Measurements from ENCODE around the gene PROKR1. TPM values are rescaled to one million over a fixed set of nuclear protein-coding genes. Genes with fewer than 3 reads are reported as not detected.
A peak's percentile ranks its signal among the peaks of the same experiment; 100 is the strongest.
"Not testable (repeated sequence)": the region's sequence is repeated elsewhere in the genome, so short reads cannot be mapped to it uniquely, and the experiment has no call there.

The PROKR1 gene
- 0.44 TPM for polyA plus RNA-seq (ENCODE audit: insufficient read length)

DNA sequence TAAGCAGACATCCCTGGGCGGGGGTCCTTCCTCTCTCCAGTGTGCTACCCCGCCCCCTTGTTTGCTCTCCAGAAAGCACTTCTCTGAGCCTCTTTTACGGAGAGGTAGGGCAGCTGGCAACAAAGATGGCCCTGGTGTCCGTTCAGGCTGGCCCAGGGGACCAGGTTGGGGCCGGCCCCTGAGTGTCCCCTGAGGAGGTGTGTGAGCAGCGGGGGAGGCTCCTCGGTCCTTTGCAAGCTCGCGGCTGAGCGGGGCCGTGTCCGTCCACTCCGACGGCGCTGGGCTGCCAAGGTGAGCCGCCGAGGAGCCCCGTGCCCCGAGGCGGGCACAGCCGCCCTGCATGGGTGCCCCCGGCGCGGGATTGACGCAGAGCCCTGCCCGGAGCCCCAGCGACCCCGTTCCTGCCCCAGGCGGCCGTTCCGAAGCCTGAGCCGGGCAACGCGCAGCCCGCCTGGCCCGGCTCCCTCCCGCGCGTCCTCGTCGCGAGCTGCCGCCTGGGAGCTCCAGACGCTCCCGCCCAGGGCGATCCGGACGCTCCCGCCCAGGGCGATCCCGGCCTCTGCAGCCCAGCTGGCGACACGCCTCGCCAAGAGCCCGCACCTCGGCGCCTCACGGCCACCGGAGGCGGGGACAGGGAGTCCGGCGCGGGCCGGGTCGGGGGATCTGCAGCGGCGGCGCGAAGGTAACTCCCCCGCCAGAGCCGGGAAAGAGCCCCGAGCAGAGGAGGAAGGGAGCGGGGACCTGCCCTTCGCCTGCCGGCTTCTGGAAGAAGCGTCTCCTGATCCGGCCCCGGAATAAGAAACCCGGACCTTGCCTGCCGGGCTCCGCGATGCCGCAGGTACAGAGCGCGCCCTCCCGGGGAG is at the start of gene PROKR1:
PROKR1 (plus strand) TSS at position 569 of the 863 bp plus-strand sequence. CDS start 2,243 bp downstream, outside the sequence.
- DNase-seq (ENCODE audit: low read depth) = no peak

DNA sequence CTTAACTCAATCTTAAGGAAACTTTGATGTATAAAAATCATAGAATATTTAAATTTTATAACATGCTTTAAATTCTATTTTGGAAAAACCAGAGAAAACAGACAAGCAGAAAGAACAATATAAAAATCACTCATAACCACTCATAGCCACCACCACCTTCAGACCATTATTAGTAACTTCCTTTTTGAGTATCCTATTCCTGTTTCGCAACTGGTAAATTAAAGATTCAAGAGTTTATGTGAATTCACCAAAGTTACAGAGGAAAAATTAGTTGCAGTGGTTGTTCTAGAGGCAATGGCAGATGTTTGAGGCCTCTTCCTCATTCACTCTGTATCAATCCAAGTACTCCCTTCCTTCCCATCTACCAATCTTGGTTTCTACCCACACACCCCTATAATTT is 49.3 kb upstream of the PROKR1 start:
- no peak for DNase-seq (ENCODE audit: low read depth)

DNA sequence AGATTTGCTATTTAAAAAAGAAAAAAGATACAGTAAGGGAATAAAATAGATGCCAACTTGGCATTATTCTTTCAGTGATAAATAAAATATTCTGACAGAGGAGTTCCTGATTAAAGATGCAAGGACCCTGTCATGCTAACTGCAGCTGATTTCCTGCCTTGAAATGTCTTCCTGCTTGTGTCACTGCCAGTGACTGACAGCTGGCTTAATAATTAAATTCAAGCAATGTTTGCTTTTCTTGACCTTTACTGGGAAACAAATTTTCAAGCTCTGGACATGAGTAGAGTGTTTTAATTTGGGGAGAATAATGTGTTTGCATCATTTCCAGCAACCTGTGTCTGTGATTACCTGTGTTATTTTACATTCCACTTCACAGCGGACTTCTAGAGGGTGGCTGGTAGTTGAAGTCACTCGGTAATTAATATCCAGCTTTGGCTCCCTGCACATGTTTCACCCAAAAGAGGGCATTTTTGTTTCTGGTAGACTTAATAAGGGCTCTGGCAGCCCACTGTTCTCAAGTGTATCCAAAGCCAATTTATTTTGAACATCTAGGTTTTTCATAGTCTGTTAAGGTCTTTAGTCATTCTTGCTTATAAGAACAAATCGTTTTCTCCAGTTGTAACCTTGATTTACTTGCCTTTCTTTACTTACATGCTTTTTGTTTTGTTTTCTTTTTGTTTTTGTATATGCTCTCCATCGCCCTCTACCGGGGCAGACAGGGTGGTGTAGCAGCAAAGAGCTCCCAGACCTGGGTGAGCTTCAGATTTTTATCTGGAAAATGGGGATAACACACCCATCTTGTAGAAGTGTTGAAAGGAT is 48.5 kb upstream of the PROKR1 start:
- DNase-seq (ENCODE audit: low read depth) = peak; percentile 2

DNA sequence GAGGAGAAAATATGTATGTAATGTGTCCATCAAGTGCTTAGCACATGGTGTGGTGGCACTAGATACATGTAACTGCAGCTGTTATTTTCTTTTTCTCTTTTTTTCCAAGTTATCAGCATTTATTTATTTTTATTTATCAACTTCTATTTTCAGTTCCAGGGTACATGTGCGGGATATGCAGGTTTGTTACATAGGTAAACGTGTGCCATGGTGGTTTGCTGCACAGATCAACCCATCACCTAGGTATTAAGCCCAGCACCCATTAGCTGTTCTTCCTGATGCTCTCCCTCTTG is 47.9 kb upstream of the PROKR1 start:
- DNase-seq (ENCODE audit: low read depth) = not testable (repeated sequence)

DNA sequence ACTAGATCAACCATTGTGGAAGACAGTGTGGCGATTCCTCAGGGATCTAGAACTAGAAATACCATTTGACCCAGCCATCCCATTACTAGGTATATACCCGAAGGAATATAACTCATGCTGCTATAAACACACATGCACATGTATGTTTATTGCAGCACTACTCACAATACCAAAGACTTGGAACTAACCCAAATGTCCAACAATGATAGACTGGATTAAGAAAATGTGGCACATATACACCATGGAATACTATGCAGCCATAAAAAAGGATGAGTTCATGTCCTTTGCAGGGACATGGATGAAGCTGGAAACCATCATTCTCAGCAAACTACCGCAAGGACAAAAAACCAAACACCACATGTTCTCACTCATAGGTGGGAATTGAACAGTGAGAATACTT is 42.9 kb upstream of the PROKR1 start:
- DNase-seq (ENCODE audit: low read depth) = not testable (repeated sequence)

DNA sequence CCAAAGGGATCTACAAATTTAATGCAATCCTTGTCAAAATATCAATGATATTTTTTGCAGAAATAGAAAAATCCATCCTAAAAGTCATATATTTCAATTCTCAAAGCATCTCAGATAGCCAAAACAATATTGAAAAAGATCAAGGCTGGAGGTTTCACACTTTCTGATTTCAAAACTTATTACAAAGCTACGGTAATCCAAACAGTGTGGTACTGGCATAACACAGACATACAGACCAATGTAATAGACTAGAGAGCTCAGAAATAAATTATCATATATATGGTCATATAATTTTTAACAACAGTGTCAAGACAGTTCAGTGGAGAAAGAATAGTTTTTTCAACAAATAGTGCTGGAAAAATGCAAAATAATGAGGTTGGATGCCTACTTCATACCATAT is 40.3 kb upstream of the PROKR1 start:
- no peak for DNase-seq (ENCODE audit: low read depth)

DNA sequence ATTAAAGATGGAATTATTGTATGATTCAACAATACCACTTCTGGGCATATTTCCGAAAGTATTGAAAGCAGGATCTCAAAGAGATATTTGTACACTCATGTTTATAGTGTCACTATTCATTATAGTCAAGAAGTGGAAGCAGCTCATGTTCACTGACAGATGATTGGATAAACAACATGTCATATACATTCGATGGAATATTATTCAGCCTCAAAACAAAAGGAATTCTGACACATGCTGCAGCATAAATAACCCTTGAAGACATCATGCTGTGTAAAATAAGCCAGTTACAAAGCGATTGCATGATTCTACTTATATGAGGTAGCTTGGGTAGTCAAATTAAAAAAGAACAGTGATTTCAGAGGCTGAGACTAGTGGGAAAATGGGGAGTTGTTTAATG is 39.3 kb upstream of the PROKR1 start:
- DNase-seq (ENCODE audit: low read depth) = no peak

DNA sequence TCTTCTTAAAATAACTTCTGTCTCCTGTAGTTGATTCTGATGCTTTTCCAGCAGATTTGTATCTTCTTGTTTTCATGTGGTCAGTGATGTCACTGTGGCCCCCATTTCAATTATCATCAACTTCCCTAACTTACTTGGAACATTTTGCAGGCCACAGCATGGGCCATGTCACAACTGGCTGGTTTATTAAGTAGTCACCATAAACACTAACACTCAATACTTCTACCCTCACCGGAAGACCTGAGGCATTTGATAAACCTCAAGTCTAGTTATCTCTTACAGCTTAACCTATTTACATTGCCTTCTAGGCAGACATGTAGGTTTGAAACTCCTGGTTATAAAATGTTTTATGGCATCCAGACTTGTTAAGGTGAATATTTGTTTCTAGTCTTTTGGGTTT is 37.4 kb upstream of the PROKR1 start:
- no peak for DNase-seq (ENCODE audit: low read depth)

DNA sequence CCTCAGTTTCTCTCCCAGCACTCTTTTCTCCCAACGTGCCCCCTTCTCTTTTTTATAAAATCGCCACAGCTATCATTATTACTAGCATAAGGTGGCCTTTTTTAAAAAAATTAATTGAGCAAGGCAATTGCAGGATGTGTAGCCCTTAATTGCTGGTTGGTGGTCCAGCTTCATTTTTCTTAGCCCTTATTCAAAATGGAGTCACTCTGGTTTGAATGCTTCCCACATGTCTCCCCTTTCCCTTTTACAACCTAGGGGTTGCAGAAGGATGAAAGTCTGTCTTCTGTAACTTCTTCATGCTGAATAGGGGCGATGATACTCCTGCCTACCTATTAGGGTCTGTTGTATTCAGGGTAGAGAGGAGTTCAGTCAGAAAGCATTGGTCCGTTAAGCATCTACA is 36.6 kb upstream of the PROKR1 start:
- no peak for DNase-seq (ENCODE audit: low read depth)

DNA sequence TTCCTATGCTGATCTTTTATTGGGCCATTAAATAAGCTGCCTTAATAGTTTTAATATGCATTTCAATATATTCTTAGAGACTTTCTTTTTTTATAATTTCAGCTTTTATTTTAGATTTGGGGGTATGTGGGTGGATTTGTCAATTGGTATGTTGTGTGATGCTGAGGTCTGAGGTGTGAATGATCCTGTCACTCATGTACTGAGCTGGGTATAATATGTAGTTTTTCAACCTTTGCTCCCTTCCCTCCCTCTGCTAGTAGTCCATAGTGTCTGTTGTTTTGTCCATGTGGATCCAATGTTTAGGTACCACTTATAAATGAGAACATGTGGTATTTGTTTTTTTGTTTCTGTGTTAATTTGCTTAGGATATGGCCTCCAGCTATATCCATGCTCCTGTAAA is 35.5 kb upstream of the PROKR1 start:
- no peak for DNase-seq (ENCODE audit: low read depth)

DNA sequence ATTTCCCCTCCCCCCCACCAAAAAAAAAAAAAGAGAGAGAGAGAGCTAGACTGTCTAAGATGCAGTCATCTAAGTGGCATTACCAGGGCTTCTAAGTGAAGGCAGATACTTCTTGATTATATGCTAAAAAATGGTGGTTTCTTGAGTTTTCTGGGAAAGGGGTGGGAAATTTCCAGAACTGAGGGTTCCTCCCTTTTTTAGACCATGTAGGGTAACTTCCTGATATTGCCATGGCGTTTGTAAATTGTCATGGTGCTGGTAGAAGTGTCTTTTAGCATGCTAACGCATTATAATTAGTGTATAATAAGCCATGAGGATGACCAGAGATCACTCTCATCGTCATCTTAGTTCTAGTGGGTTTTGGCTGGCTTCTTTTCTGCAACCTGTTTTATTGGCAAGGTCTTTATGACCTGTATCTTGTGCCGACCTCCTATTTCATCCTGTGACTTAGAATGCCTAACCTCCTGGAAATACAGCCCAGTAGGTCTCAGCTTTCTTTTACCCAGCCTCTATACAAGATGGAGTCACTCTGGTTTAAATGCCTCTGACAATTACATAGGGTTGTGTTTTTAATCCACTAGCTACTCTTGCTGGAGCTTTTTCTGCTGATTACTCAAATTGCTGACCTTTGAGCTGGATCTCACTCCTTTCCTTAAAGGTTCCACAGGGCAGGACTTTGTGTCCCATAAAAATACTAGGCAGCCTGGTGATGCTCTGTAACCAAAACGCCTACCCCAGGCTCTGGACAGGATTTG is 30.4 kb upstream of the PROKR1 start:
- no peak for DNase-seq (ENCODE audit: low read depth)

DNA sequence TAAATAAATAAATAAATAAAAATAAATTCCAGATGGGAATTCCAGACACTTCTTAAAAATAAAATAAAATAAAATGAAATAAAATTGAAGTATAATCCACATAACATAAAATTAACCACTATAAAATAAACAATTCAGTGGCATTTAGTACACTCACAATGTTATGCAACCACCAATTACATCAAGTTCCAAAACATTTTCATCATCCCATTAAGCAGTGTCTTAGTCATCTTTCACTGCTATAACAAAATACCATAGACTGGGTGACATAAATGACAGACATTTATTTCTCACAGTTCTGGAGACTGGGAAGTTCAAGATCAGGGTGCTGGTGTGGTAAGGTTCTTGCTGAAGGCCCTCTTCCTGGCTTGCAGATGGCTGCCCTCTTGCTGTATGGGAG is 22.6 kb upstream of the PROKR1 start:
- no peak for DNase-seq (ENCODE audit: low read depth)

DNA sequence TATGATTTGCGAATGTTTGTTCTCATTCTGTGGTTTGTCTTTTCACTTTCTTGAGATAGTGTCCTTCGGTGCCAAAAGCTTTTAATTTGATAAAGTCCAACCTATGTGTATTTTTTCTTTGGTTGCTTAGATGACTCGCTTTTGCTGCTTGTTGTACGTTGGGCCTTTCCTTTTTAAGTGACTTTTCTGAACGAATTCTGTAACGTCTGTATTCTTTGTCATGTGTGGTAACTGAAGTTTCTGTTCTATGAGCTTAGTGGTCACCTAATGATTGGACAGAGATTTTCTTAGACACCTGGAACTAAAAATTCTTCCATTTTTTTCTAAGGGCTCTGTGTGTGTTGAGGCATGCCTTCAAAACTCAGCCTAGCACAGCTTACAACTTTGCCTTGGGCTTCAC is 19.6 kb upstream of the PROKR1 start:
- DNase-seq (ENCODE audit: low read depth) = no peak

DNA sequence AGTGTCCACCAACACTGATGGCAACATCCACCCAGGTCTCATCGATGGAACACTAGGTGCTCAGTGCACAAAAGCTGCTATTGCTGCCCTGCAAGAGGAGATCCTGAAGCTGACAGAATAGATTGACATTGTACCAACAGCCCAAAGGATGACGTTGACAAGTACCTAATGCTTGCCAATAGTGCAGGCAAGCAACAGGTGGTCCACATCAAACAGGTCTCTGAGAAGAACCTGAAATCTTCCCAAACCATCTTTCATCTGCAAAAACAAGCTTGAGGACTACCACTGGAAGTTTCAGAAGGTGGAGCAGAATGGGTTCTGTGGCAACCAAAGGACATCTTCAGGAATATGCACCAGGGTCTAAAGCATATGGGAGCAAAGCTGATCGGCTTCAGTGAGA is 15.8 kb upstream of the PROKR1 start:
- DNase-seq (ENCODE audit: low read depth) = no peak

DNA sequence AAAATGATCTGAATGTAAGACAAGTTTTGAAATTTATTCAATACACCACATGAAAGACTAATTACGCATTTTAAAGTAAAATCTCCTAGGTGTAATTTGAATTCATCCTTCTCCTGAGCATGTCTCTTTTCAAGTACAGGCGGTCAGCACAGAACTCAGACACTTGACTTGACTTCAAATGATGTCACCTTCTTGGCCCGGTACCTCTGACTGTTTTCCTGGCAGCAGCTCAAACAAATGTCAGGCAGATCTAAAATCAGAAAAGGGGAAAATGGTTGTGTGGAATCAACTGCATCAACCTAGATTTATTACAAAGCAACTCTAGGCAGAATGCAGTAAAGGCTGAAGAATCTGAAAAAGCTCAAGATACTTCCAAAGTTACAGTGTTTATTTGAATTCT is 11.4 kb upstream of the PROKR1 start:
- no peak for DNase-seq (ENCODE audit: low read depth)

DNA sequence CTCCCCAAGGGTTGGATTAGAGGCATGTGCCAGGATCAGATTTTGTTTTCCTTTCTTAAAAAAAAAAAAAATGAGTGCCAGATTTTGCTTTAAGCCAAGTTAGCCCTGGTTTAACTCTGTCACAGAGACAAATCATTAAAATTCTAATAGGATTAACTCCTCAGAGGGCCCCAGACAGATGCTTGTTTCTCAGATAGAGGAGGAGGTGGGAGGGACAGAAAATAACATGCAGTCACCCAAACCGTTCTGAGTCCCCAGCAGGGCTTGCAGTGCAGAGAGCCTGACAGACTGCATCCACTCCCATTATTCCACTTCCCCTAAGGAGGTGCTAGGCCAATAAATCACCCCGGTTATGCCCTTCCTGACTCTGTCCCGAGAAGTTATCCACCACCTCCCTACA is 6.3 kb upstream of the PROKR1 start:
- DNase-seq (ENCODE audit: low read depth) = no peak

DNA sequence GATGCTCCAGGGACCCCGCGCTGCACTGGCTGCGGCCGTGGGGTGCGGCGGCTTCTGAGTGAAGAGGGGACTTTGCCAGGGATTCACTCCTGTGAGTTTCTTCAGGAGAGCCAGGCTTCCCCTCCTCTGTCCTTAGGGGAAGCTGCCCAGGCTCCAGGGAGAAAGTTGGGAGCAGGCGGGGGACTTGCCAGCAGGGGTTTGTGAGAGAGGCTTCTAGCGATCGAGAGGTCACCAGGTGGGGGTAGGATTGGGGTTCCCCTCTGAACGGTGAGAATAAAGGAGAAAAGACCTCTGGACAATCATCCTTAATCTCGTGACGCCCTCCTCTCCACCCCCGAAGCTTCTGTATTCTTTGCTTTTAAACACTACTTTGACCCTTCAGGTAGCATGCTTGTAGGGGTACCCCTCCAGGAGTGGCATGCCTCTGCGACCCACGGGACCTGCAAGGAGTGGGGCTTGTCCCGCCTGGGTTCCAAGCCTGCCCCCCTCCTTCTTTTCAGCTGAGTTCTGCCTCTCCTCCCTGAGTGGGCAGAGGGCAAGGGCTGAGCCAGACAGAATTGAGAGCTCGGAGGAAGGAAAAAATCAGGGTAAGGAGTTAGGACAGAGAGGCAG is 601 bp downstream of the PROKR1 start:
- DNase-seq (ENCODE audit: low read depth) = no peak

DNA sequence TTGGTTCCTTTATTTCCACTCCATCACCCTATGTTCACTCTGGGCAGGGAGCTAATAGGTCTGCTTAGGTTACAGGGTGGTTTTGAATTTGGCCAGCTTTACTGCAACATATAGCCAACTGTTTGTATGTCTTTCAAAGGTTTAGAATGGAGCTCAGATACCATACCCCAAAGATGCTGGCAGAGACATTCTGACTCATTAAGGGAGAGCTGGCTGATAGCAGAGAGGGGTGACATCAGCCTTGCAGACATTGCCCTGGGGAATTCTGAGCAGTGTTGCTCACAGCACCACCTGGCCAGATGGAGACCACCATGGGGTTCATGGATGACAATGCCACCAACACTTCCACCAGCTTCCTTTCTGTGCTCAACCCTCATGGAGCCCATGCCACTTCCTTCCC is 2.1 kb downstream of the PROKR1 start:
- DNase-seq (ENCODE audit: low read depth) = no peak

DNA sequence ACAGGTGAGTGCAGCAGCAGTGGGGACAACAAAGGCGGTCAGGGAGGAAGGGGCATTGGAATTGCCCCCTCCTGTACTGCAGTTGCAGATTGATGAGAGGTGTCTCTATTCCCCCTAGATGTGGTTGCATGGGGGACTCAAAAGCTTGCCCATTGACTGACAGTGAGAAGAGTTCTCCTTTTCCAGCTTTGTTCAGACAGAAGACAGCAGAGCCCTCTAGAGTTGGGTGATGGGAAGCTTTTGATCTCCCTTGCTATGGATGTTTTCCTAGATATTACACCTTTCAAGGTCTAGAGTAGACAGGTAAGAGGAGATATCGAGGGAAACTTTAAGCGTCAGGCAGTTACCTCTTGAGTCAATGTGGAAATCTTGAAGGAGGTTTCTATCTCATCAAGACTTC is 2.9 kb downstream of the PROKR1 start:
- DNase-seq (ENCODE audit: low read depth) = no peak

DNA sequence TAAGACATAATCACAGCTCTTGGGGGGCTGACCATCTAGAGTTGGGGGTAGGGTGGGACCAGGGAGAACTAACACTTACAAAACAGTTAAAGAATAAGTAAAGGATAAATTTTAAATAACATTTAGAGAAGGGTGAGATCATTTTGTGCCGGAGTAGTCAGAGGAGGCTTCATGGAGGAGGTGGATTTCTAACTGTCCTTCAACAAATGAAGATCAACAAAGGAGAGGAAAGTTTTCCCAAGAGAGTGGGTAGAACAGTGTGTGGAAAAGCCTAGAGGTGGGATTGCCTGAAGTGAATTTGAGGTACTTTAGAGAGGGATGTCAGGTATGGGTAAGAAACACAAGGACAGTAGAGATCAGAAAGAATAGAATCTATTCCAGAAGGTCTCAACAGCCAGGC is 7.3 kb downstream of the PROKR1 start:
- DNase-seq (ENCODE audit: low read depth) = no peak

DNA sequence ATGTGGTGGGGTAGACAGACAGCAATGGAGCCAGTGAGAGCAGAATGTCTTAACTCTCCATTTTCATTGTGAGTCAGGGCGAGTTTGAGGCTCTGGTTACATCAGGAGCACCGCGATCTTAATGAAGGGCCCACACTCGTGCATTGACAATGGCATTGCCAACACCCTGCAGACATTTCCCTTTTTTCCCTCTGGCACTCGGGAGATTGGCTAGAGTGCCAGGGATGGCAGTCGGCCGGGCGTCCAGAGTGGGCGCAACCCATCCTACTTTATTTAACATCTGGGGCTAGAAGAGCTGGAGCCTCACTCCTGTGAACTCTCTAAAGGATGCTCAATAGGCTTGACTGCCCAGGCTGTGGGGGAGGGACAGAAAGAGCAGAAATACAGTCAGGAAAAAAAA is 9.7 kb downstream of the PROKR1 start:
- no peak for DNase-seq (ENCODE audit: low read depth)

DNA sequence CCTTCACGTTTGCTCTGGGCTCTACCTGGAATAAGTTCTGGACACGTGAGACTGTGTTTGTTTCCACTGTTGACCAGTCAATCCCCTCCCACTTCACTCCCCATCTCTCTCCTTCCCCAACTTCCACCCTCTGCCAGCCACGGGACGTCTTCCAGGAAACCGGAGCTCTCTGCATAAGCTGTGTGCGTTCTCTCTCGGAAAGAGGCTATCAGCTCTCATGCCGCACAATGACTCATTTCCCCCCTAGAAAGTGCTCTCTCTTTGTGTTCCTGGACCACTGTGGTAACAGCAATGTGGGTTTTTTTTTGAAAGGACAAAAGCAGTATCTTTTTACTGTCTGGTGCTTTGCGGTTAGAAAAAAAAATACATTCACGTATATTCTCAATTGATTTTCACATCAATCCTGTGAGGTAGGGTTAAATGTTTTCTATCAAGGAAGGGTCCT is 10.2 kb downstream of the PROKR1 start:
- DNase-seq (ENCODE audit: low read depth) = no peak
